Posterior vena cava (tissue), 2 donors: ENCODE results near the gene GUCD1. TPM values are rescaled to one million over a fixed set of nuclear protein-coding genes. Genes with fewer than 3 reads are reported as not detected.

Source experiments
- DNase-seq: peaks from one replicate; pipeline ENCODE4 v3.0.0-alpha.2; 2020; ENCODE audit warnings: low spot score
- intact Hi-C, 2 donors: fragments of 100-400 bp; cut with DNase I; formaldehyde crosslinking; loops; one replicate each; pipeline versions ENCODE4 v1.14.1 to v1.14.2; 2022 to 2023
- total RNA-seq, 2 donors: library from RNA; stranded (reverse); fragmentation: NEBNext Ultra II Directional; extraction: Animal tissue kit (Norgen Biotek cat#: 25700); gene quantifications; one replicate each; pipeline ENCODE4 v1.2.1, GENCODE V29; 2021
- donor health status: DM: yes; HTN: yes; CAD: no.
- donor health status: DM: yes; HTN: yes; CAD: no.

GUCD1 gene
- total RNA-seq, 2 donors from 2014 or later, result 73.5 to 82.1 TPM

DNA sequence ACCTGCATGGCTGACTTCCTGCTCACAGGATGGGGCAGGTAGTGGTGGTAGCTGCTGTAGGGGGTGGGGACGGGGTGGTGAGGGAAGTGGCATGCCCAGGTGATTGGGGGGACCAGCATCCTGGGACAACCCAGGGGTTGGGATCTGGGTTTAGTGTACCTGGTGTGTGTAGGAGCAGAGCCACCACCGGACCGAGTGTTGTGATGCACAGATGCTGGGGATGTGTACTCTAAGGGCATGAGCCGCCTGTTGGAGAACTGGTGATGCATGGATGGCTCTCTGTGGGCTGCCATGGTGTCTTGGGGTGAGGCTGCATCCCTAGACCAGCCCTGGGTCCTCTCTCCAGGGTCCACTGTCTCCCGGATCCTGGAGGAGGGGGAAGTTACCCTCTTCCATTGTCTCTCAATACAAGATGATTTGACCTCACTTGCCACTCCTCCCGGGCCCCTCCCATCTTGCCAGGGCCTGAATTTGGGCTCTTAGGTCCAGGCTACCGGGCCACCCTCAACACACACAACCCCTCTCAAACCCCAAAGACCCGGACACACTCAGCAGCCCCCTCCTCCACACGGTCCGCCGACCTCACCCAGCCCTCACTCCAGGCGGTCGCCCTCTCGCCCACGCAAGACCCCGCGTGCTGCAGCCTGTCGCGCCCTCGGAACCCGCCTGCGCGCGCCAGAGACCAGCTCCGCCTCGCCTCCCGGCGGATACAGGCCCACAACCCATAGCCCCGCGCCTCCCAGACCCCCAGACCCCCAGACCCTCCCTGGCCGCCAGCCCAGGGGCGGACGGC, 37.3 kb upstream of the GUCD1 start:
- DNase-seq, result peak; percentile 83
- intact Hi-C loops, result no loop called here

DNA sequence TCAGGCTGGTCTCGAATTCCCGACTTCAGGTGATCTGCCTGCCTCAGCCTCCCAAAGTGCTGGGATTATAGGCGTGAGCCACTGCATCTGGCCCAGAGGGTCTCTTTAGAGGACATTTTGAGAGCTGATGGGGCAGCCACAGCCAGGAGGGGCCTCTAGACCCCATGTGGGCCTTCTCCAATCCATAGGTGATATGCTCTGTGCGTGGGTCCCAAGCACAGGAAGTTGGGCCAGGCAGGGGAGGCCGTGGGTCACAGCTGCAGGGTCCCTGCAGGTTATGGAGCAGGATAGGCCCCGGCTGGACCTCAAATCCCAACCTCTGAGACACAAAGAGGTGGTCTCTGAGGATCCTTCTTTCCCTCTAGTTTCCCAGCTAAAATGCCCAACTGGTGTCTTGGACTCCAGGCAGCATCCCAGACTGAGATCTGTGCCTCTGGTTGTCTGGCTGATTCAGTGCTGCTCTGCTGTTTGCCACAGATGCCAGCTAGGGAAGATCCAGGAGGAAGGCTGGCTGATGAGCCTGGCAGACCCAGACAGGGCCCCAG, 36.4 kb upstream of the GUCD1 start:
- intact Hi-C loops, result no loop called here
- DNase-seq, result peak; percentile 50

DNA sequence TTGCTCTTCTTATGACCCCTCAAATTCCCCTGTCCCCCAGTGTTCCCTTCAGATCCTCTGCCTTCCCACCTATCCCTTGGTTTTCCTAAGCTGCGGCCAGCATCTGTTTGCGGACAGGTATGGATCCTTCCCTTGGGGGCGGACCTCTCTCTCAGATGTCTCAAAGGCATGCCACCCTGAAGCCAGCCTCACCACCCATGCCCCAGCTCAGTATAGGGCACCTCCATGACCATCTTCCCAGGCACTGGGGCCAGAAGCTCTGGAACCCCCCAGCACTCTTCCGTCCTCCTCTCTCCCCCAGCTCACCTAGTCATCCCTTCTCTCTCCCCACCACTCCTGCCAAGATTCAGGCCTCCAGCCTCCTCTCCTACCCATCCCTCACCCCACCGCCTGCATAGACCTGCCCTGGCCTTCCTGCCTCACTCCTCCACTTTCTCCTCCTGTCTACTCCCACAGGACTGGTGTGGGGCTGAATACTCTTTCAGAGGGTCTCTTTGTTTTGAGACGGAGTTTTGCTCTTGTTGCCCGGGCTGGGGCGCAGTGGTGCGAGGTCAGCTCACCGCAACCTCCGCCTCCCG, 35.7 kb upstream of the GUCD1 start:
- intact Hi-C loops, result no loop called here
- DNase-seq, result peak; percentile 60

DNA sequence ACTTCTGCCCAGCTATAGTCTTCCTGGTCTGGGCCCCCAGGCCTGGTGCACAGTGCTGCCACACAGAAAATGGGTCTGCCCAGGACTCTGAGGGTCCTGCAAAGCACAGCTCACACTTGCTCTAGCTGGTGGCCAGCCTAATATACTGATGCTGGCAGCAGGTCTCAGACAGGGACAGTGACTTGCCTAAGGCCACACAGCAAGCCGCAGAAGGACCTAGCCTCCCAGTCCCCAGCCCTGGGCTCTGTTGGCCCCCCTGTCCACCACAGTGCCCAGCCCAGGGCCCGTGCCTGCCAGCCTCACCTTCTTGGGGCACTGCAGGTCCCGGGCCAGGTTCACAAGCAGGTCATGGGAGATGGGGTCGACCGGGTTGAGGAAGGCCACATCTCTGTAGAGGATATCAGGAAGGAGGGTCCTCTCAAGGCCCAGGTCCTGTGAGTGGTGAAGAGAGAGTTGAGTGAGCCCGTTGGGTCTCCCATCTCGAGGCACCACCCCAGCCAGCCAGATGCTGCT, 34.6 kb upstream of the GUCD1 start:
- intact Hi-C loops, result no loop called here
- DNase-seq, result peak; percentile 58

DNA sequence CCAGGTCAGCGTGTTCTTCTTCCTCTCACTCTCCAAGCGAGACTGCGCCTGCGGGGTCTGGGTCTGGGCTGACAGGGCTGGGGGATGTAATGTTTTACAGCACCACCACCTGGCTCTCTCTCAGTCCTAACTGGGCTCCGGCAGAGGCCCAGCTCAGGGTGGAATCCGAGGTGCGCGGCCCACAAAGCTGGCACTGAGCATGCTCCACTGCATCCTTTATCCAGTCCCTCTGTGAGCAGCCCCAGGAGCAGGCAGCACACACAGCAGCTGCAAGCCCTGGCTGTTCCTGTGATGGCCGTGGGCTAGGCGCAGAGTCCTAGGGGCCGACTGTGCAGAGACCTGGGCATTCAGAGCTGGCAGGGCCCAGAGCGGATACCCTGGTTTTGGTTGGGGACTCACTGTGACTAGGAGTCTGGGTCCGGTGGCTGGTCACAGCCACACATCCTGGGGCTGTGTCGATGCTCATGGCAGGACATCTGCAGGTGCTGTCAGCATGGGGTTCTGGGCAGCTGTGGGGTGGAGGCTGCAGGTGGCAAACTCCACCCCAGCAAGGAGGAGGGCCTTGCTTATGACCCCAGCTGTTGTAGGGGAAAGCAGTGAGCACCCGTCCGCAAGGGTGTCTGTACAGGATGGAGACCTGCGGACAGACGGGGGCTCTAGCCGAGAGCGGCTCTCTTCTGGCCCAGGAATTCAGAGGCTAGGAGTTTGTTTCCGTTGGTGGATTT, 34.0 kb upstream of the GUCD1 start:
- DNase-seq, result peak; percentile 71
- intact Hi-C loops, result no loop called here

DNA sequence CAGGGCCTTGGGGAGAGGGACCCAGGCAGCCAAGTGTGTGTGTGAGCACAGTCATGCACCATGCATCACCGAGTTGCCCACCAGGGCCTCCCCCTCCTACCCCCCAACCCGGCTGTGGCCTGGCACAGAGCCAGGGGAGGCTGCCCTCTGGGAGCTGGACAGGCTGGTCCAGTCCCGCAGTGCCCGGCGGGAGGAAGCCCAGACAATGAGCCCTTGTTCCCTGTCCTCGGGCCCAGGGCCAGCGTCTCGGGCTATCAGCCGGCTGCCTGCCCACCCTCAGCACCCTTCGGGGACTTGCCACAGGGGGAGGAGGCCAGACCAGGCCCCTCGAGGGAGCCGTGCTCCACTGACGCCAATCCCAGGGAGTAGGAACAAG, 33.4 kb upstream of the GUCD1 start:
- peak; percentile 79 for DNase-seq
- intact Hi-C loops, result no loop called here

DNA sequence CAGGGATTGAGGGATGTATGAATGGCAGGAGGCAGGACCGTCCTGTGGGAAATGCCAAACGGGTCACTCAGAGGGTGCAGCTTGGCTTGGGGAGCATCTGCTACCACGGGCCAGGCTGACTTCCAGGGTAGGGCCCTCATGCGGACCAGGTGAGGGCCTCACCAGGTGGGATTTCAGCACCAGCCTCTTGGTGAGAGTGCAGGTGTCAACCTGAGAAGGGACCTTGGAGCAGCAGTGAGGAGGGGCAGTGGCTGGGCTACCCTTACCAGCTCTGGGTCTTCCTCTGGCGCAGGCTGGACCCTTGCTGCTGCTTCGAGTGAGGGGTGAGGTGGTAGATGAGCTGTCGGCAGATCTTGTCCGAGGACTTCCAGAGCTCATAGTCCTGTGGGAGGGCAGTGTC, 33.0 kb upstream of the GUCD1 start:
- peak; percentile 62 for DNase-seq
- intact Hi-C loops, result no loop called here

DNA sequence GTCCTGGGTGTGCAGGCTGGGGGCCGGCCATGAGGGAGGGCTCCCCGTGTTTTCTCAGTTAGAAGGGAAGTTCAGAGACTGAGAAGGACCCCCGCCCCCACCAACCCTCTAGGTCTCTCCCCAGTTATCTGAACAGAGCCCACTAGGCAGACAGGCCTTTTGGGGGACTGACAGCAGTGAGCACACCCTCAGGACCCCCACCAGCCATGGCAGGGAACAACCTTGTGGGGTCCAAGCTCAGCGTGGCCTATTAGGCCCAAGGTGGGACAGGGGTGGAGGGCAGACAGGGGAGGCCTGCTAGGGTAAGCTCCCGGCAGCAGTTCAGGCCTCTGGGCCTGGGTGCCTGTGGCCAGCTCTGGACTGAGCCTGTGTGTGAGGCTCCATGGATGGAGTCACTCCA, 32.3 kb upstream of the GUCD1 start:
- intact Hi-C loops, result no loop called here
- DNase-seq, result peak; percentile 71

DNA sequence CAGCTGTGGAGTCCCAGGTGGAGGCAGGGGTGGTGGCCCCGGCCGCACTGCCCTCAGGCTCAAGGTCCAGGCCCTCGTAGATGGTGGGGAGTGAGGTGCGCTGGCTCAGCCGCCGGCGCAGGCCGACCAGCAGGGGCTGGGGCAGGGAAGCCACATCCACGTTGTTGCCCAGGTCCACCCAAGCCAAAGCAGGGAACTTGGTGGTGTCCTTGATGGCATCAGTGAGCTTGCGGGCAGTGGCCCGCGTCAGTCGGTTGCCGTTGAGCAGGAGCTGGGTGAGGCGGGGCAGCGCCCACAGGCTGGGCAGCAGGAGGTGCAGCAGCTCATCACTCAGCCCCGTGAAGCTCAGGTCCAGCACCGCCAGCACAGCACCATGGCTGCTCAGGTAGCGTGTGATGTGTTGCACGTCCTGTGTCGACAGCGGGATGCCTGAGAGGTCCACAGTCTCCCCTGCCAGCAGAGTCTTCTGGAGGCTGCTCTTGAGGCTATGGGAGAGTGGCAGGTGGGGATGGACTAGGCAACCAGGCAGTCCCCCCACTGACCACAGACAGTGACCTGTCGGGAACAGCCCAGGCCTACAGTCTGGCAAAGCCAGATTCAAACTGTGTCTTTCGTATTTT, 31.1 kb upstream of the GUCD1 start:
- intact Hi-C loops, result no loop called here
- DNase-seq, result peak; percentile 73

DNA sequence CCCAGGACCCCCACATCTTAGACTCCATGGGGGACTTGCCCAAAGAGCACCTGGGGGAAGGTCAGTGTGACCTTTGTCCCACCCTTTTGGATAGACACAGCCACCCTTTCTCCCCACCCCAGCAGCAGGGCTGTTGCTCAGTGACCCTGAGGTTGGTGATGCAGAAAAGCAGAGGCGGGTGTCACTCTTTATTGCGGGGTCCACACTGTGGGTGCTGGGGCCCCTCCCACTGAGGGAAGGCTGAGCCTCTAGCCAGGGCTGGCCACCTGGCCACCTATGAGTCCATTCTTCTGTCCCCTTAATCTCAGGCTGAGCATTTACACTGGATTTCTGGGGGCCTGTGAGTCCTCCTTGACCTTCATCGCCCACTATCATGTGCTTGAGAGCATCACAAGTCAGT, 30.5 kb upstream of the GUCD1 start:
- peak; percentile 30 for DNase-seq
- intact Hi-C loops, result no loop called here

DNA sequence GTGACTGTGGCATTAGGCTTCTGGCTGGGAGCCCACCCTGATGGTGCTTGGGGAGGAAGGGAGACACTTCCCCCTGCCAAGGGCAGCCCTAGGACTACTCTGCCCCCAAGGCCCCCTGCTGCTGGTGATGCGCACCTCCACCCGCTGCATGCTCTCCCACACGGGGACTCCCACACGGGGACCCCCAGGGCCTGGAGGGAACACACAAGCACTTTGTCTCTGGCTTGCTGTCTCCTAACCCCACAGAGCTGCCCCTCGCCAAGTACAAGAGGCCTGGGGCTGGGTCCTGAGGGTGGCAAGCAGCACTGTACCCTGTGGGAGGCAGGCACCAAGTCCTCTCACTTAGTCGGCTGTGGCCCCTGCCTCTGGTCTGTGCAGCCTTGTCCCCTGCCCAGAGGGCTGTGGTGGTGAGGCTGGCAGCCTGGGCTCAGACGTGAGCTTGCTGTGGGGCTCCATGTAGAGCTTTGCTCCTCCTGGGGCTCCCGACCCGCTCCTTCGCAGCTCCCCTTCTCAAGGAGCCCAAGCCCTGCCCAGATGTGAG, 30.0 kb upstream of the GUCD1 start:
- DNase-seq, result peak; percentile 50
- intact Hi-C loops, result no loop called here

DNA sequence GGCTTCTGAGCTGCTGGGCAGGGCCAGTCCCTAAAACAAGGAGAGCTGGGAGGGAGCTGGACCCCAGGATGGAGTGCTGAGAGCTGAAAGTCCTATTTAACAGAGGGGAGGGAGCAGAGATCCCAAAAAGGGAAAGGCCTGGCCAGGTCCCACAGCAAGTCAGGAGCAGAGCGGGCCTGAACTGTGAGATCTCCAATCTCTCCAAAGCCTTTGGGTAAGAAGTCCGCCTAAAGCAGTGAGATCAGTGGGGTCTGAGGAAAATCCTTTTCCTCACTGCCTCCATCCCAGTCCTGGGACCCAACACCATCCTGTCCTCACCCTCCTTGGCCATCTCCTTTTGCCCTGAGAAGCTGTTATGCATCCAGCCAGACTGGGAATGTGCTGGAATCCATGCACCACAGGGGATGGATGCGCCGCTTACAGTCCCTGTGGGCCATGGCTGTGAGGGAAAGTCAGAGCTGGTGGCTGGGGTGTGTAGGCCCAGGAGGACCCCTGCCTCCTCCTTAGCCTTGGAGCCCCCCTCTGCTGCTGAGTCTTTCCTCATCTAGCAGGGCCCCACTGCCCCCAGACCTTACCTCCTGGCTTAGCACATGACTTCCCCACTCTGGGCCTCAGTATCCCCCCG, 29.3 kb upstream of the GUCD1 start:
- intact Hi-C loops, result no loop called here
- peak; percentile 64 for DNase-seq

DNA sequence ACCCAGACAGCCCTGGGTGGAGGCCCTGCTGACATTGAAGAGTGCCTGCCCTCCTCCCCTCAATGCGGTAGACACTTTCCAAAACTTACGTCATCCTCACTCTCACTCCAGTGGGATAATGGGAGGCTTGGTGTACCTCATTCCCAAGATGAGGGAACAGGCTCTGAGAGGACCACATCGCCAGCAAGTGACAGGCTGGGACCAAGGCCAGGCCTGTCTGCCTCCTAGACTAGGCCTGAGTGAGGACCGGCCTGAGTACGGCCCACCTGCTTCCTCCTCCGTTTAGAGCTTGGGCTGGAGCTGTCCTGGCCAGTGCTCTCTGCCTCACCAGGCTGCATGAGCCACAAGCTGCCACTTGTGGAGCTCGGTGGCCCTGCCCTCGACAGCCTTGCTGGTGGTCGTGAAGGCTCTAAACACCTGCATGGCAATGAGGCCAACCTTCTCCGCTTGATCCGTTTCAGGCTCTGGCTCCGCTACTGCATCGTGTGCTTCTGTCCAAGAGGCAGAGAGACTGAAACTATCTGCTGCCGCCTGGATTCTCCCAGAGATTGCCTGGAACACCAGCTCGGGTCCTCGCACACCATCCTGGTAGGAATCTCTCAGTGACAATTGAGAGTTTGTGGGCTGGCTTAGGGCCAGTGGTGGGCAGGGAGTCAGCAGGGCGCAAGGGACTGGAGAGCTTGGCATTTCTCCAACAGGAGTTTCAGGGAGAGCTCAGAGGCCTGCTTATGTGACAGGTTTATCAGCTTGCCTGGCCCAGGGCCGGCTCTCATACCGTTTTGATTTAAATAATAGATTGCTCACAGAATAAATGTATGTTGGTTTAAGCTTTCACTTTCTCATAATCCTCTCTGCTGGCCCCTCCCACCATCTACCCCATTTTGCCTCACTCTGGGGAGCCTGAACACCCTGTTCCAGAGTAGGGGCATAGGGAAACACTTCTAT, 28.6 kb upstream of the GUCD1 start:
- intact Hi-C loops, result no loop called here
- DNase-seq, result peak; percentile 74

DNA sequence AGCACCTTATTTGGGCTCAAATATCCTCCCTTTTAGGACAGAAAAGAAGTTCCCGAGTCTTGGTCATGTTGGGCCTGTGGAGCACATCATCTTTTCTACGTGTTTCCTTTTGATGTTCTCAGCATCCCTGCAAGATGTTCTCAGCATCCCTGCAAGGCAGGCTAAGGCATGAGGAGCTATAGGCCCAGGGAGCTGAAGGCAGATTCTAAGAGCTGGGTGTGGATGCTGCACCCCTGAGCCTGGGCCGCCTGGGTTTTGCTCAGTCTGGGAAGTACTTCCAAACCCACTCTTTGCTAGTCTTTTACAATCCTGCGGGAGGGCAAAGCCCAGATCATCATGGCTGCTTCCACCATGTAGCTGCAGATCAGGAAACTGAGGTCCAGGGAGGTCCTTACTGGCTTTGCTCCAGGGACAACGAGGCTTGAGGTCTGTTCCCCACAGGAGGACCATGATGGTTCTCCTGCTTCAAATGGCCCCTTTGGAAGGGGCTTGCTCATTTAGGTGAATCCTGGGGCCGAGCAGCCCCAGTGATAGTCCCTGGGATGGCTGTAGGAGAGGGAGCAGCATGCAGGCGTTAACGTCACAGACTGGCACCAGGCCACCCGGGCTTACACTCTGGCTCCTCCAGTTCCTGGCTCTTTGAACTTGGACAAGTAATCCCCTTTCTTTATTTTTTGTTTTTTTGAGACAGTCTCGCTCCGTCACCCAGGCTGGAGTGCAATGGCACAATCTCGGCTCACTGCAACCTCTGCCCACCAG, 27.3 kb upstream of the GUCD1 start:
- peak; percentile 88 for DNase-seq
- intact Hi-C loops, result no loop called here

DNA sequence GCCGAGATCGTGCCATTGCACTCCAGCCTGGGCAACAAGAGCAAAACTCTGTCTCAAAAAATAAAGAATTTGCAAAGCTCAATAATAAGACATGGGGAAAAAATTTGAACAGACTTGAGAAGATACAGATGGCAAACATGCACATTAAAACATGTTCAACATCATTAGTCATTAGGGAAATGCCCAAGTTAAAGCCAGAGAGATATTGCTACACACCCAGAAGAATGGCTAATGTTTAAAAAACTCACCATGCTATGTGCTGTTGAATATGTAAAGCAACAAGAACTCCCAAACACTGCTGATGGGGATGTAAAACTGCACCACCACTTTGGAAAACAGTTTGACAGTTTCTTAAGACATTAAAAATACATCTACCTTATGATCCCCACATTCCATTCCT, 25.3 kb upstream of the GUCD1 start:
- no peak for DNase-seq
- intact Hi-C loops, result no loop called here

DNA sequence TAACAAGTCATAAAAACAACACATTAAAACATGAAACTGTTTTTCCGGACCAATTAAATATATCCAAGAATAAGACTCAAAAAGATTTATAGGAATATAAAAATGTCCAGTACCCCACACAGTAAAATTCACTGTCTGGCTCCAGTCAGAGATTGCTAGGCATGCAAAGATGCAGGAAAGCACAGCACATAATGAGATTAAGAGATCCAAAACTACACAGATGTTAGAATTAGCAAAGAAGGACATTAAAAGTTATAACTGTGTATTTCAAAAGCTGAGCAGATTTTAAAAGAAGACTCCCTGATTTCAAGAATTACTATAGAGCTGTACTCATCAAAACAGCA, 24.3 kb upstream of the GUCD1 start:
- intact Hi-C loops, result no loop called here
- DNase-seq, result no peak
